Right lobe of liver (tissue), 6 donors: ENCODE measurements around the gene SPTLC2. TPM values are rescaled to one million over a fixed set of nuclear protein-coding genes. Genes with fewer than 3 reads are reported as not detected.

Experiments used
- ATAC-seq, 4 donors: fragments of 200-7000 bp; cut with Tn5 transposase; one replicate each; pipeline ENCODE4 v1.9.1; 2020; ENCODE audit warnings: mild to moderate bottlenecking in 4 of 4, moderate library complexity in 4 of 4
- DNase-seq, 3 donors: peaks; one replicate each; pipeline ENCODE4 v3.0.0-alpha.2; 2020
- H3K27ac ChIP-seq, 3 donors: fragments of 200-600 bp; one replicate each; pipeline ENCODE4 v1.8.0; 2022
- H3K27me3 ChIP-seq, 2 donors: fragments of 200-600 bp; one replicate each; pipeline ENCODE4 v1.8.0; 2022
- H3K36me3 ChIP-seq, 4 donors: fragments of 200-600 bp; sonication (generic) in 1 of 4; one replicate each; pipeline versions ENCODE4 v1.5.1 to v1.8.0; 2017 to 2022; ENCODE audit warnings: control low read depth in 1 of 4
- H3K4me1 ChIP-seq, 4 donors: fragments of 200-600 bp; sonication (generic) in 1 of 4; one replicate each; pipeline versions ENCODE4 v1.5.1 to v1.8.0; 2017 to 2022; ENCODE audit warnings: control low read depth in 1 of 4
- H3K4me3 ChIP-seq, 3 donors: fragments of 200-600 bp; one replicate each; pipeline ENCODE4 v1.8.0; 2022
- H3K9me3 ChIP-seq, 4 donors: fragments of 200-600 bp; sonication (generic) in 1 of 4; one replicate each; pipeline versions ENCODE4 v1.5.1 to v1.8.0; 2017 to 2022; ENCODE audit warnings: control low read depth in 1 of 4
- CTCF ChIP-seq, 4 donors: fragments of 200-600 bp in 3 of 4; fragments of 450-650 bp in 1 of 4; IDR thresholded peaks; one replicate each; pipeline versions ENCODE4 v1.5.1 to v1.8.0; 2016 to 2022; ENCODE audit warnings: antibody characterized with exemption in 4 of 4, mild to moderate bottlenecking in 2 of 4
- POLR2A ChIP-seq: fragments of 450-650 bp; IDR thresholded peaks from one replicate; pipeline ENCODE4 v1.6.1; 2017; ENCODE audit warnings: antibody characterized with exemption, mild to moderate bottlenecking
- whole genome bisulfite sequencing: methylation state at CpG from one replicate; pipeline ENCODE4 v1.1.6; 2018; ENCODE audit warnings: low coverage, low lambda C conversion rate; ENCODE audit not compliant: insufficient coverage; ENCODE audit errors: missing lambda C conversion rate; 5-methylcytosine and 5-hydroxymethylcytosine counted together
- intact Hi-C, 2 donors: fragments of 100-400 bp; cut with DNase I; formaldehyde crosslinking; loops; one replicate each; pipeline versions ENCODE4 v1.11.2 to v1.14.1; 2022
- total RNA-seq, 6 experiments: library from RNA; depleted of rRNA in 2 of 6; stranded (reverse); fragments of >200 nt in 2 of 6; fragmentation: NEBNext Ultra II Directional in 3 of 6; extraction: Animal tissue kit (Norgen Biotek cat#: 25700) in 3 of 6; gene quantifications; one replicate each; pipeline versions ENCODE4 v1.1.0 to v1.2.4, GENCODE V29; 2016 to 2023
- donor health status: DM: no; HTN: yes; CAD: no.
- donor health status: DM: no; HTN: no; CAD: no.
- donor health status: DM: no; HTN: no; CAD: no.
- donor health status: DM: no; HTN: yes; CAD: no.
- donor health status: DM: no; HTN: yes; CAD: no.

The SPTLC2 gene
- total RNA-seq, 6 experiments from 2014 or later: 5.9 to 16.4 (median 10.7) TPM

GRCh38 chr14:77490347-77490986, 126.0 kb downstream of the SPTLC2 start:
- no peaks in the 10 kb centered on the region for H3K27me3 ChIP-seq
- DNase-seq: no peak
- intact Hi-C loops: no loop called here
- ATAC-seq: no peak
- no peak overlapping the region for H3K4me3 ChIP-seq
- H3K36me3 ChIP-seq: no peaks in the 10 kb centered on the region
- no peaks in the 10 kb centered on the region for H3K9me3 ChIP-seq
- H3K27ac ChIP-seq: no peak overlapping the region
- WGBS: 73% methylated on average over 4 of the region's 8 CpGs
- H3K4me1 ChIP-seq: no peaks in the 10 kb centered on the region
- TF ChIP-seq POLR2A (no peak), CTCF (IDR thresholded peaks at IDR 0.05) (no peak)

- Histone ChIP-seq H3K27me3 (no peaks in the 10 kb centered on the region), H3K9me3 (no peaks in the 10 kb centered on the region), H3K27ac (no peak overlapping the region), H3K4me3 (no peak overlapping the region), H3K4me1 (no peaks in the 10 kb centered on the region), H3K36me3 (no peaks in the 10 kb centered on the region)
- ATAC-seq (no peak), DNase-seq (no peak)
- intact Hi-C loops: no loop called here
- TF ChIP-seq CTCF (IDR thresholded peaks at IDR 0.05) (no peak), POLR2A (no peak)
- WGBS: 79% methylated on average over 5 of the region's 6 CpGs
Measured at GRCh38 chr14:77489041-77489440, 127.4 kb downstream of the SPTLC2 start.

- 71% methylated on average over 4 of the region's 7 CpGs for WGBS
- intact Hi-C loops: no loop called here
- TF ChIP-seq CTCF (IDR thresholded peaks at IDR 0.05) (no peak), POLR2A (no peak)
Measured at GRCh38 chr14:77488558-77488957, 127.9 kb downstream of the SPTLC2 start.

GRCh38 chr14:77485901-77486678, 130.3 kb downstream of the SPTLC2 start:
- 79% methylated on average over 4 of the region's 7 CpGs for WGBS
- Histone ChIP-seq H3K4me3 (no peak overlapping the region), H3K4me1 (no peaks in the 10 kb centered on the region), H3K9me3 (no peaks in the 10 kb centered on the region), H3K36me3 (no peaks in the 10 kb centered on the region), H3K27ac (no peak overlapping the region), H3K27me3 (no peaks in the 10 kb centered on the region)
- intact Hi-C loops: no loop called here
- TF ChIP-seq CTCF (IDR thresholded peaks at IDR 0.05) (no peak), POLR2A (no peak)
- ATAC-seq: no peak
- DNase-seq: no peak

More at GRCh38 chr14:77488558-77488957, 127.9 kb downstream of the SPTLC2 start:
- no peaks in the 10 kb centered on the region for H3K9me3 ChIP-seq
- ATAC-seq (no peak), DNase-seq (no peak)
- no peak overlapping the region for H3K27ac ChIP-seq
- H3K4me1 ChIP-seq: no peaks in the 10 kb centered on the region
- no peaks in the 10 kb centered on the region for H3K27me3 ChIP-seq
- H3K36me3 ChIP-seq: no peaks in the 10 kb centered on the region
- no peak overlapping the region for H3K4me3 ChIP-seq
